ENCODE measurements around the gene DPP9.

The DPP9 gene

GRCh38 chr19:4768934-4769777, 45.5 kb upstream of the DPP9 start:
- TF ChIP-seq CEBPB (IDR thresholded peaks at IDR 0.05), result no peak
- TF ChIP-seq FOXM1 (IDR thresholded peaks at IDR 0.05; ENCODE audit: borderline replicate concordance, low read depth), result no peak
- no peak for TF ChIP-seq NFIC (IDR thresholded peaks at IDR 0.05)
- TF ChIP-seq YY1 (IDR thresholded peaks at IDR 0.05; ENCODE audit: low read depth), result 0 out of 2 replicates have a peak, but pooled peaks have one; percentile 34
- peak; percentile 69 for TF ChIP-seq TEAD4 (IDR thresholded peaks at IDR 0.05)
- peak; percentile 79 for TF ChIP-seq MAX (IDR thresholded peaks at IDR 0.05)
- no peak for TF ChIP-seq TCF12 (IDR thresholded peaks at IDR 0.05; ENCODE audit: low read depth)
- TF ChIP-seq ZBTB7A (IDR thresholded peaks at IDR 0.05; ENCODE audit: low read depth), result no peak
- no peak for TF ChIP-seq RAD21 (IDR thresholded peaks at IDR 0.05; ENCODE audit: low read depth)
- peak; percentile 98 for TF ChIP-seq REST (IDR thresholded peaks at IDR 0.05; ENCODE audit: low read depth)
- TF ChIP-seq USF1 (IDR thresholded peaks at IDR 0.05), result no peak; the same call in 1 of the 2 replicates
- TF ChIP-seq EGR1 (IDR thresholded peaks at IDR 0.05), result no peak
- TF ChIP-seq CREB1 (IDR thresholded peaks at IDR 0.05; ENCODE audit: low read depth), result no peak

- TF ChIP-seq NFIC (IDR thresholded peaks at IDR 0.05) (no peak), EP300 (IDR thresholded peaks at IDR 0.05; ENCODE audit: borderline replicate concordance) (no peak), FOXM1 (IDR thresholded peaks at IDR 0.05; ENCODE audit: borderline replicate concordance, low read depth) (no peak), YY1 (IDR thresholded peaks at IDR 0.05; ENCODE audit: low read depth) (no peak), USF1 (IDR thresholded peaks at IDR 0.05) (no peak), ZBTB7A (IDR thresholded peaks at IDR 0.05; ENCODE audit: low read depth) (no peak), EGR1 (IDR thresholded peaks at IDR 0.05) (no peak), REST (IDR thresholded peaks at IDR 0.05; ENCODE audit: low read depth) (no peak), CEBPB (IDR thresholded peaks at IDR 0.05) (no peak), MAX (IDR thresholded peaks at IDR 0.05) (no peak), CREB1 (IDR thresholded peaks at IDR 0.05; ENCODE audit: low read depth) (no peak), TEAD4 (IDR thresholded peaks at IDR 0.05) (no peak), RAD21 (IDR thresholded peaks at IDR 0.05; ENCODE audit: low read depth) (no peak)
Measured at GRCh38 chr19:4764393-4764660, 40.7 kb upstream of the DPP9 start.

- no peak for TF ChIP-seq TEAD4 (IDR thresholded peaks at IDR 0.05)
- TF ChIP-seq RAD21 (IDR thresholded peaks at IDR 0.05; ENCODE audit: low read depth), result no peak
- TF ChIP-seq TCF12 (IDR thresholded peaks at IDR 0.05; ENCODE audit: low read depth), result no peak
- TF ChIP-seq NFIC (IDR thresholded peaks at IDR 0.05), result no peak
- TF ChIP-seq REST (IDR thresholded peaks at IDR 0.05; ENCODE audit: low read depth), result no peak
Measured at GRCh38 chr19:4763021-4763420, 39.4 kb upstream of the DPP9 start.

- no peak for TF ChIP-seq YY1 (IDR thresholded peaks at IDR 0.05; ENCODE audit: low read depth)
- TF ChIP-seq USF1 (IDR thresholded peaks at IDR 0.05), result no peak
- no peak for TF ChIP-seq NFIC (IDR thresholded peaks at IDR 0.05)
- TF ChIP-seq CEBPB (IDR thresholded peaks at IDR 0.05), result no peak
- TF ChIP-seq EP300 (IDR thresholded peaks at IDR 0.05; ENCODE audit: borderline replicate concordance), result no peak
- TF ChIP-seq MAX (IDR thresholded peaks at IDR 0.05), result no peak
- no peak for TF ChIP-seq EGR1 (IDR thresholded peaks at IDR 0.05)
- TF ChIP-seq TCF12 (IDR thresholded peaks at IDR 0.05; ENCODE audit: low read depth), result no peak
- no peak for TF ChIP-seq CREB1 (IDR thresholded peaks at IDR 0.05; ENCODE audit: low read depth)
- TF ChIP-seq TEAD4 (IDR thresholded peaks at IDR 0.05), result no peak
Measured at GRCh38 chr19:4760285-4760650, 36.6 kb upstream of the DPP9 start.
